Esophagus muscularis mucosa (tissue), 4 donors: ENCODE results near the gene ZNF831. TPM values are rescaled to one million over a fixed set of nuclear protein-coding genes. Genes with fewer than 3 reads are reported as not detected.

Source experiments
- DNase-seq: peaks from one replicate; pipeline ENCODE4 v3.0.0-alpha.2; 2017; ENCODE audit errors: extremely low spot score
- H3K27ac ChIP-seq, 4 donors: fragments of 200-600 bp; sonication (generic); replicated peaks in 1 of 4; 1 replicate in 3 of 4; 2 replicates in 1 of 4; pipeline ENCODE4 v1.5.1; 2016 to 2019; ENCODE audit warnings: mild to moderate bottlenecking in 1 of 4
- H3K27me3 ChIP-seq, 4 donors: fragments of 200-600 bp; sonication (generic); one replicate each; pipeline versions ENCODE4 v1.5.1 to v1.6.0; 2016 to 2019
- H3K36me3 ChIP-seq, 4 donors: fragments of 200-600 bp; sonication (generic); one replicate each; pipeline ENCODE4 v1.5.1; 2016 to 2019
- H3K4me1 ChIP-seq, 4 donors: fragments of 200-600 bp; sonication (generic); one replicate each; pipeline ENCODE4 v1.5.1; 2016 to 2019
- H3K4me3 ChIP-seq, 4 donors: fragments of 200-600 bp; sonication (generic); 1 replicate in 2 of 4; 2 replicates in 2 of 4; pipeline ENCODE4 v1.5.1; 2016 to 2019; ENCODE audit warnings: mild to moderate bottlenecking in 4 of 4, moderate library complexity in 1 of 4
- H3K9me3 ChIP-seq, 4 donors: fragments of 200-600 bp; sonication (generic); 1 replicate in 3 of 4; 2 replicates in 1 of 4; pipeline ENCODE4 v1.5.1; 2016 to 2019
- CTCF ChIP-seq, 3 experiments: fragments of 200-600 bp in 2 of 3; fragments of 450-650 bp in 1 of 3; sonication (generic) in 2 of 3; IDR thresholded peaks; one replicate each; pipeline ENCODE4 v1.5.1; 2017 to 2019; ENCODE audit warnings: antibody characterized with exemption in 3 of 3, mild to moderate bottlenecking in 2 of 3, moderate library complexity in 1 of 3
- EP300 ChIP-seq: sonication (generic); formaldehyde crosslinking; IDR thresholded peaks from one replicate; pipeline ENCODE4 v1.6.1; 2017; ENCODE audit warnings: antibody characterized with exemption
- POLR2A ChIP-seq: fragments of 450-650 bp; IDR thresholded peaks from one replicate; pipeline ENCODE4 v1.6.1; 2017; ENCODE audit warnings: antibody characterized with exemption, moderate library complexity, mild to moderate bottlenecking, low read depth
- POLR2AphosphoS5 ChIP-seq, 2 donors: sonication (generic); formaldehyde crosslinking; IDR thresholded peaks; one replicate each; pipeline ENCODE4 v1.6.1; 2017; ENCODE audit warnings: antibody characterized with exemption in 2 of 2
- WGBS: methylation state at CpG from one replicate; pipeline ENCODE4 v1.1.5; 2018; 5-methylcytosine and 5-hydroxymethylcytosine counted together
- intact Hi-C: fragments of 100-400 bp; cut with DNase I; formaldehyde crosslinking; loops from one replicate; pipeline ENCODE4 v1.15.1; 2023
- total RNA-seq, 4 donors: library from RNA; depleted of rRNA; stranded (reverse); fragments of >200 nt; gene quantifications; one replicate each; pipeline versions ENCODE4 v1.1.0 to v1.2.1, GENCODE V29; 2016

ZNF831 gene
- total RNA-seq, 4 donors from 2014 or later: 0.34 to 1.3 (median 0.56) TPM

- intact Hi-C loops: no loop called here
- Histone ChIP-seq H3K4me3 (no peak overlapping the region), H3K27ac (no peak overlapping the region), H3K4me1 (no peaks in the 10 kb centered on the region), H3K9me3 (no peaks in the 10 kb centered on the region), H3K27me3 (peaks cover 0 to 59% (median 4%) of the 10 kb centered on the region in 4 donors), H3K36me3 (no peaks in the 10 kb centered on the region)
- no peak for DNase-seq
- TF ChIP-seq POLR2A (no peak), EP300 (no peak), POLR2AphosphoS5 (IDR thresholded peaks at IDR 0.05) (no peak), CTCF (IDR thresholded peaks at IDR 0.05) (no peak)
- 29% methylated on average over 4 of the region's 4 CpGs for WGBS
Measured at GRCh38 chr20:59253779-59254319, 90.2 kb downstream of the ZNF831 start.

GRCh38 chr20:59255256-59255655, 91.6 kb downstream of the ZNF831 start:
- no peak overlapping the region for H3K27ac ChIP-seq
- 80% methylated on average over 5 of the region's 5 CpGs for WGBS
- H3K27me3 ChIP-seq: peaks cover 0 to 52% (median 4%) of the 10 kb centered on the region in 4 donors
- no peak for DNase-seq
- no peak overlapping the region for H3K4me3 ChIP-seq
- no peaks in the 10 kb centered on the region for H3K9me3 ChIP-seq
- intact Hi-C loops: no loop called here
- H3K4me1 ChIP-seq: no peaks in the 10 kb centered on the region
- no peaks in the 10 kb centered on the region for H3K36me3 ChIP-seq
- no peak for TF ChIP-seq POLR2AphosphoS5 (IDR thresholded peaks at IDR 0.05)
- TF ChIP-seq EP300: no peak
- TF ChIP-seq CTCF (IDR thresholded peaks at IDR 0.05): no peak
- no peak for TF ChIP-seq POLR2A

- Histone ChIP-seq H3K36me3 (no peaks in the 10 kb centered on the region), H3K27ac (no peak overlapping the region), H3K4me1 (no peaks in the 10 kb centered on the region), H3K9me3 (no peaks in the 10 kb centered on the region), H3K4me3 (no peak overlapping the region), H3K27me3 (peaks cover 0 to 53% (median 2%) of the 10 kb centered on the region in 4 donors)
- 38% methylated on average over 2 of the region's 2 CpGs for WGBS
- DNase-seq: no peak
- intact Hi-C loops: no loop called here
- no peak for TF ChIP-seq POLR2A
- TF ChIP-seq EP300: no peak
- TF ChIP-seq POLR2AphosphoS5 (IDR thresholded peaks at IDR 0.05): no peak
- no peak for TF ChIP-seq CTCF (IDR thresholded peaks at IDR 0.05)
Measured at GRCh38 chr20:59258221-59258621, 94.6 kb downstream of the ZNF831 start.

- Histone ChIP-seq H3K4me1 (no peaks in the 10 kb centered on the region), H3K27me3 (peaks cover 0 to 51% (median under 1%) of the 10 kb centered on the region in 4 donors), H3K4me3 (no peak overlapping the region), H3K27ac (no peak overlapping the region), H3K36me3 (no peaks in the 10 kb centered on the region), H3K9me3 (no peaks in the 10 kb centered on the region)
- TF ChIP-seq POLR2A: no peak
- TF ChIP-seq POLR2AphosphoS5 (IDR thresholded peaks at IDR 0.05): no peak
- TF ChIP-seq CTCF (IDR thresholded peaks at IDR 0.05): no peak
- TF ChIP-seq EP300: no peak
- intact Hi-C loops: no loop called here
- WGBS: 82% methylated on average over 2 of the region's 2 CpGs
- DNase-seq: no peak
Measured at GRCh38 chr20:59259946-59260345, 96.3 kb downstream of the ZNF831 start.

GRCh38 chr20:59265298-59265697, 101.7 kb downstream of the ZNF831 start:
- intact Hi-C loops: no loop called here
- peaks cover 0 to 60% (median 1%) of the 10 kb centered on the region in 4 donors for H3K27me3 ChIP-seq
- no peak for DNase-seq
- no peaks in the 10 kb centered on the region for H3K4me1 ChIP-seq
- no peaks in the 10 kb centered on the region for H3K36me3 ChIP-seq
- H3K9me3 ChIP-seq: no peaks in the 10 kb centered on the region
- TF ChIP-seq POLR2A: no peak
- no peak for TF ChIP-seq POLR2AphosphoS5 (IDR thresholded peaks at IDR 0.05)
- TF ChIP-seq CTCF (IDR thresholded peaks at IDR 0.05): no peak
- TF ChIP-seq EP300: no peak
- no peak overlapping the region for H3K27ac ChIP-seq
- H3K4me3 ChIP-seq: no peak overlapping the region
